Measurements from ENCODE around the gene CROCC2.

CROCC2 gene

GRCh38 chr2:241009191-241009590 lies 103.1 kb downstream of the CROCC2 start:
- TF ChIP-seq HDGF (IDR thresholded peaks at IDR 0.05; ENCODE audit: borderline replicate concordance) (no peak), NFRKB (IDR thresholded peaks at IDR 0.05) (no peak), FOXM1 (IDR thresholded peaks at IDR 0.05; ENCODE audit: borderline replicate concordance) (no peak), TARDBP (IDR thresholded peaks at IDR 0.05) (no peak), ELF4 (IDR thresholded peaks at IDR 0.05) (no peak), FOXK2 (IDR thresholded peaks at IDR 0.05) (no peak), CTBP1 (IDR thresholded peaks at IDR 0.05; ENCODE audit: borderline replicate concordance) (no peak), ARNT (IDR thresholded peaks at IDR 0.05) (no peak), SUZ12 (IDR thresholded peaks at IDR 0.05) (no peak), SP1 (IDR thresholded peaks at IDR 0.05) (no peak), PKNOX1 (IDR thresholded peaks at IDR 0.05) (no peak), L3MBTL2 (conservative IDR thresholded peaks at IDR 0.05) (no peak), ZNF384 (IDR thresholded peaks at IDR 0.05) (no peak), FOXA1 (IDR thresholded peaks at IDR 0.05) (no peak), BHLHE40 (IDR thresholded peaks at IDR 0.05; ENCODE audit: borderline replicate concordance) (no peak)
- ChIA-PET POLR2A (no interaction called here), CTCF (no interaction called here)
- no peak for DNase-seq (ENCODE audit: extremely low spot score)

DNA sequence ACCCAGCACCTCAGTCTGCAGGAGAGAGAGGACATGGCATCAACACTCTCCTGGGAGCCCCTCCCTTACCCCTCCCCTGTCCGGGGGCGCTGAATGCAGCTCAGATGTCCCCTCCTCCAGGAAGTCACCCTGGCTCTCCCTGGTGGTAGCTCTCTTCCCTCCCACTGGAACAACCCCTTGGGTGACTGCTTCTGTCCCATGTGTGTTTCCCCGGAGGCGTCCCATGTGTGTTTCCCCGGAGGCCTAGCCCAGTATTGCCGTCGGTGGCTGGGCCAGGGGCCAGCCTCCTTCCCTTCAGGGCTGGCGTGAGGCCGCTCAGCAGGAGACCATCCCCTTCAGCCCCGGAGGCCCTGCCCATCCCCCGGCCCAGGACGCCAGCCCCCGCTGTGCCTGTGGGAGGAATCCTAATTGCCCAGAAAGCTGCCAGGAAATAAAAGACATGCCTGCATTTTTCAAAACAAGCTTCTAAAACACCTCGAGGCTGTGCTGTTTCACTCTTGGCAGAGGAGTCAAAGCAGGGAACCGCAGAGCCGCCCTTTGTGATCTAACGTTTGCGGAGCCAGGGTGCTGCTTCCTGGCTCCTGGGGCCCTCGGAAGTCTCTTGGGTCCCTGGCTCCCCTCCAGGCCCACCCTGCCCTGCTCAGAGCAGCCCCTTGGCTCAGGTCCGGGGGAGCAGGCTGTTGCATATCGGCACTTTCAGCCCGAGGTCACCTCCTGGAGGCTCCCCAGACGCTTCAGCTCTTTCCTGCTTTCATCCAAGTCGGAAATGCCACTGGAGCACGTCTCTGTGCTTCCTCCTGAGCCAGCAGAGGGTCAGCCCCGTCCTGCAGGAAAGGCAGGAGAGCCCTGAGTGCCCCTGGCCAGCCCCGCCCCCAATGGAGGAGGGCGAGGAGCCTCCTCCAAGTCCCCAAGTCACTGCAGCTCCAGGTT lies 103.7 kb downstream of the CROCC2 start:
- POLR2A ChIA-PET: interaction anchor here (0.6 kb wide), 1 partner anchor 9 kb away, joined by 3 read pairs; no protein-coding TSS in a partner anchor
- no peak for TF ChIP-seq TARDBP (IDR thresholded peaks at IDR 0.05)
- TF ChIP-seq SP1 (IDR thresholded peaks at IDR 0.05): no peak
- no peak for TF ChIP-seq ZNF384 (IDR thresholded peaks at IDR 0.05)
- TF ChIP-seq LEF1 (IDR thresholded peaks at IDR 0.05; ENCODE audit: borderline replicate concordance): no peak
- no peak for TF ChIP-seq L3MBTL2 (conservative IDR thresholded peaks at IDR 0.05)
- no peak for TF ChIP-seq FOXA1 (IDR thresholded peaks at IDR 0.05)
- no peak for TF ChIP-seq HDGF (IDR thresholded peaks at IDR 0.05; ENCODE audit: borderline replicate concordance)
- no peak for TF ChIP-seq PKNOX1 (IDR thresholded peaks at IDR 0.05)
- no peak for TF ChIP-seq FOXM1 (IDR thresholded peaks at IDR 0.05; ENCODE audit: borderline replicate concordance)
- TF ChIP-seq FOXK2 (IDR thresholded peaks at IDR 0.05): no peak
- CTCF ChIA-PET: no interaction called here
- DNase-seq (ENCODE audit: extremely low spot score): peak; percentile 58

DNA sequence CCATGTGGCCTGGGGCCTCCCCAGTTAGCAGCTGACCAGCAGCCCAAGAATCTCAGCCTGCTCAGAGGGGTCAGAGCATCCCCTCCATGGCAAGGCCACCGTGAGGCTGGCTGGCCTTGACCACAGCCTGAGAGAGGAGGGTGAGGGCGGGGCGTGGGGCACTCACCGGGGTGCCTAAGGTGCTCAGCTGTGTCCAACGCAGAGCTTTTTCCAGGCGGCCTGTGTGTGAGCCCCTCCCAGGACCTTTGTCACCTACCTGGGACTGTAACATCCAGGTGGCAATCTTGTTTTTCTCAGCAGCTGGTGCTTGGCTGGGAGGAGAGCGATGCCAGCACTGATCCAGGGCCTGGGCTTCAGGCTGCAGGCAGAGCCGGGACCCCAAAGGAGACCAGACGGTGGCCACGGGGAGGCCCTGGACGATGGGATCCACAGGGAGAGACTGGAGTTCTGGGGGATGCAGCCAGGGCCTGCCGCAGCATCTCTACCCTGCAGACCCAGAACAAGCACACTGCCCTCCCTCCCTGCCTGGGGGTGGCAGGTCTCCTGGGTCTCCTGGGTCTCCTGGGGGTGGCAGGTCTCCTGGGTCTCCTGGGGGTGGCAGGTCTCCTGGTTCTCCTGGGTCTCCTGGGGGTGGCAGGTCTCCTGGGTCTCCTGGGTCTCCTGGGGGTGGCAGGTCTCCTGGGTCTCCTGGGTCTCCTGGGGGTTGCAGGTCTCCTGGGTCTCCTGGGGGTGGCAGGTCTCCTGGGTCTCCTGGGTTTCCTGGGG lies 104.6 kb downstream of the CROCC2 start:
- CTCF ChIA-PET: no interaction called here
- POLR2A ChIA-PET: no interaction called here
- no peak for TF ChIP-seq LEF1 (IDR thresholded peaks at IDR 0.05; ENCODE audit: borderline replicate concordance)
- no peak for DNase-seq (ENCODE audit: extremely low spot score)

DNA sequence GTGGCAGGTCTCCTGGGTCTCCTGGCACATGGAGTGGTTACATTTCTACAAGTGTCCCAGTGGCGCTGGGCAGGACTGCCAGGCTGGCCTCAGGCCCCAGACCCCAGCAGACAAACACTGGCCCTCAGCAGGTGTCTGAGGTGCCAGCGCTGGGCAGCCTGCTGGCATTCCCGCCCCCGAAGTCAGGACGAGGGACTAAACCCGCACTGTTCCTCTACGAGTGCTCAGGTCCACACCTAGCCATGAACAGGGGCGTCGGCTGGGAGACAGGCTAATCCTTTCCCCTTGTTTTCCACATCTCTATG lies 105.1 kb downstream of the CROCC2 start:
- TF ChIP-seq FOXA1 (IDR thresholded peaks at IDR 0.05): no peak
- ChIA-PET CTCF (no interaction called here), POLR2A (no interaction called here)
- no peak for DNase-seq (ENCODE audit: extremely low spot score)

GRCh38 chr2:241011751-241012510 lies 105.8 kb downstream of the CROCC2 start:
- ChIA-PET POLR2A (no interaction called here), CTCF (no interaction called here)
- TF ChIP-seq ZNF384 (IDR thresholded peaks at IDR 0.05) (no peak), TARDBP (IDR thresholded peaks at IDR 0.05) (no peak), ELF4 (IDR thresholded peaks at IDR 0.05) (no peak), L3MBTL2 (conservative IDR thresholded peaks at IDR 0.05) (no peak), PKNOX1 (IDR thresholded peaks at IDR 0.05) (no peak), HDGF (IDR thresholded peaks at IDR 0.05; ENCODE audit: borderline replicate concordance) (no peak), ARNT (IDR thresholded peaks at IDR 0.05) (no peak), SP1 (IDR thresholded peaks at IDR 0.05) (no peak), LEF1 (IDR thresholded peaks at IDR 0.05; ENCODE audit: borderline replicate concordance) (no peak), CTBP1 (IDR thresholded peaks at IDR 0.05; ENCODE audit: borderline replicate concordance) (no peak), SUZ12 (IDR thresholded peaks at IDR 0.05) (no peak), NFRKB (IDR thresholded peaks at IDR 0.05) (no peak), FOXA1 (IDR thresholded peaks at IDR 0.05) (no peak)
- no peak for DNase-seq (ENCODE audit: extremely low spot score)

GRCh38 chr2:241014224-241014623 lies 108.1 kb downstream of the CROCC2 start:
- ChIA-PET POLR2A (no interaction called here), CTCF (no interaction called here)
- TF ChIP-seq CTBP1 (IDR thresholded peaks at IDR 0.05; ENCODE audit: borderline replicate concordance): no peak
- no peak for TF ChIP-seq FOXK2 (IDR thresholded peaks at IDR 0.05)
- no peak for TF ChIP-seq TARDBP (IDR thresholded peaks at IDR 0.05)
- TF ChIP-seq HDGF (IDR thresholded peaks at IDR 0.05; ENCODE audit: borderline replicate concordance): no peak
- no peak for TF ChIP-seq NFRKB (IDR thresholded peaks at IDR 0.05)
- no peak for TF ChIP-seq FOXM1 (IDR thresholded peaks at IDR 0.05; ENCODE audit: borderline replicate concordance)
- TF ChIP-seq SUZ12 (IDR thresholded peaks at IDR 0.05): no peak
- no peak for TF ChIP-seq ELF4 (IDR thresholded peaks at IDR 0.05)
- TF ChIP-seq L3MBTL2 (conservative IDR thresholded peaks at IDR 0.05): no peak
- no peak for DNase-seq (ENCODE audit: extremely low spot score)
